EL (cell line): Measurements from ENCODE around the gene TMEM208.

Experiments
- DNase-seq: peaks from one replicate; pipeline ENCODE4 v3.0.0-alpha.2; 2016

Gene TMEM208

GRCh38 chr16:67237396-67238277, 10.7 kb downstream of the TMEM208 start:
- no peak for DNase-seq

DNA sequence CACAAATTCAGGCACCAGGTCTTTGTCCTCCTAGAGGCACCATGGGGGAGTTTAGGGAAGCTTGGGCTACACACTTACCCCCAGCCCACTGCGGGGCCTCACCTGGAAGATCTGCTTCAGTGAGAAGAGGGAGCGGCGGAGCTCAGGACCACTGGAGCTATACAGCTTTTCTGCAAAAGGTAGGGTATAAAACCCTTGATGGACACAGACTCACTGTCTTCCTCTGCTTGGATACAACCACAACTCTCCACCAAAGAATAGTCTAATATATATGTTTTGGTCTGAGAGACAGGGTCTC, 11.3 kb downstream of the TMEM208 start:
- DNase-seq, result no peak

DNA sequence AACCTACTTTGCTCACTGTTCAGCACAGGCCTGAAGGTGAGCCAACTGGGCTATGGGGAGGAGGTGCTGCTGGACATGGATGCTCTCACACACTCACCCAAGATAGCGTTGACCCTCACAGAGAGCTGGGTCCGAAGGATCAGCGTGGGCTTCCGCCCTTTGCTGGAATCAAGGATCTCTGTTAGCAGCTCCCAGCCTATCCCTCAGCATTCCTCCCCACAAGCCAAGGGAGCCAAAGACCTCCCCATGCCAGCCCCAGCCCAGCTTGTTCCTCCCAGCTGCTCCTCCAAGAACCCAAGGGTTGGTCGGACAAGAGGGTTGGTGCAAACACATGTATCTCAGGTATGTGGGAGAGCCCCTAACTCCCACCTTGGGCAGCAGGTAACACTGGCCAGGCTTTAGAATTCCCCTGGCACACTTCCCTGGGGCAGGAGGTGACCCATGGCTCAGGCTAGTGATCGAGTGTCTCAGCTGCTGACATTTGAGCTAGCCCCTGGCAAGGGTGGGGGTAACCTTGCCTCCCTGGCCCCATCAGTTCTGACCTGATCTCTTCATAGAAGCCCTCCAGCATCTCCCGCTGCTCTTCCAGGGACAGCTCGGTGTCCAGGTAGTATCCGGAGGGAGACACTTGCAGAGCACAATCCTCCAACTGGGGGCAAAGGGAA, 12.0 kb downstream of the TMEM208 start:
- DNase-seq, result no peak

GRCh38 chr16:67240506-67240905, 13.6 kb downstream of the TMEM208 start:
- DNase-seq, result peak; percentile 31

- peak; percentile 97 for DNase-seq
These were observed 14.3 kb downstream of the TMEM208 start for GRCh38 chr16:67241008-67241900.

DNA sequence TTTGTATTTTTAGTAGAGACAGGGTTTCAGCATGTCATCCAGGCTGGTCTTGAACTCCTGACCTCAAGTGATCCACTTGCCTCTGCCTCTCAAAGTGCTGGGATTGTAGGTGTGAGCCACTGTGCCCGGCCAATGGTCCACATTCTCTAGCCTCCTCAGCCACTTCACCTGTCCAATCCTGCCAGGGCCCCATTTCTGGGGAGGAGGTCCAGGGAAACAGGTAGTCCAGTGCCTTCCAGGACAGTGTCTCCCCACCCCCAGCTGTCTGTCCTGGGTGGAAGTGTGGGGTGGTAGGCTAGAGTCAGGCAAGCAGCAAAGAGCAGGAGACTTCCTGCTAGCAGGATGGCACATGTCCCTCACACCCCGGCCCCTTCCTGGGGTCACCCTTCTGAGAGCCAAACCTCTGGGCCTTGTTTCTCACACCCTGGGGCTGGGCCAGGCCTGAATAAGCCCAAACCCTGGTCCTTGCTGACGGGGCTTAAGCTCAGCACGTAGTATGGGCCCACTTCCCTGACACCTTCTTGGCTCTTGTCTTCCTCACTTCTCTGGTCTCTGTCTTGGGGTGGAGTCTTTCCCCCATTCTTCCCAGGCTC, 15.3 kb downstream of the TMEM208 start:
- DNase-seq, result no peak

DNA sequence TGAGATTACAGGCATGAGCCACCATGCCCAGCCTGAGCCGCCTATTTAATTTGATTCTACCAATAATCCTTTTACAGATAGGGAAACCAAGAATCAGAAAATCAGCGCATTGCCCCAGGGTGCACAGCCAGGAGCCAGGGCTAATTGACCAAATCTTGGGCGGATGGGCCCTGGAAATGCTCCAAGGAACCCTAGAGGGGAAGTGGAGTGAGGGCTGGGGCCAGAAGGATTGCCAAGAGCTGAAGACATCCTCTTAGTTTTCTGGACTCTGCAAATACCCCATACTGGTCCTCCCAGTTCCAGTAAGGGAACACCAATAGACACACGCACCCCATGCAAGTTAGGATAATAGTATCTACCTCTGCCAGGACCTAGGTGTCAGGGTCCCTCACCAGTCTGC, 16.6 kb downstream of the TMEM208 start:
- no peak for DNase-seq

GRCh38 chr16:67244387-67245185, 17.7 kb downstream of the TMEM208 start:
- DNase-seq, result peak; percentile 98

DNA sequence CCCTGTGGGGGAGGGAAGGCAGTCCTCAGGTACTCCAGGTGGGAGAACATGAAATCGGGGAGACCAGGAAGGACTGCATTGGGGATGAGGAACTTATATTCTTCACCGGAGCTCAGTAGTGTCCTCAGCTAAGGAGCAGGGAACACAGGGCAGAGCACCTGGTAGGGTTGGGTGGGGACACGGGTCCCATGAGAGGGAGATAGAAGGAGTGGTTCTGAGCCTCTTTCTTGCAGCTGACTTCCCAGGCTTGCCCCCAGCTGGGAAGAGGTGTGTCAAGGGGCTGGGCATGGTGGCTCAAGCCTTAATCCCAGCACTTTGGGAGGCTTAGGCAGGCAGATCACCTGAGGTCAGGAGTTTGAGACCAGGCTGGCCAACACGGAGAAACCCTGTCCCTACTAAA, 18.3 kb downstream of the TMEM208 start:
- DNase-seq, result no peak

DNA sequence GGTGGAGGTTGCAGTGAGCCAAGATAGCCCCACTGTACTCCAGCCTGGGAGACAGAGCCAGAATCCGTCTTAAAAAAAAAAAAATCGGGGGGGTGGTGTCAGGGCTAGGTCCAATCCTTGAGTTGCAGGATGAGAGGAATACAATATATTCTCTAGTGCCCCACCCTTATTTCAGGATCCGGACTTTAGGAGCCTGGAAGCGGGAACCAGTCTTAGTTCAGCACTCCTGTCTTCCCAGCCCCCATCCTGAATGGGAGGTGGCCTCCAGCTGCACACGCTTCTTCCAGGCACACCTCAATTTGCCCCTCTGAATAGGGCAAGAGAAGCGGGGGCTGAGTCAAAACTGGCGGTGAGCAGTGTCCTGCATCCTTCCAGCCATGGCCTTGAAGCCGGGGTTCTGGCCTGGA, 18.7 kb downstream of the TMEM208 start:
- DNase-seq, result no peak

DNA sequence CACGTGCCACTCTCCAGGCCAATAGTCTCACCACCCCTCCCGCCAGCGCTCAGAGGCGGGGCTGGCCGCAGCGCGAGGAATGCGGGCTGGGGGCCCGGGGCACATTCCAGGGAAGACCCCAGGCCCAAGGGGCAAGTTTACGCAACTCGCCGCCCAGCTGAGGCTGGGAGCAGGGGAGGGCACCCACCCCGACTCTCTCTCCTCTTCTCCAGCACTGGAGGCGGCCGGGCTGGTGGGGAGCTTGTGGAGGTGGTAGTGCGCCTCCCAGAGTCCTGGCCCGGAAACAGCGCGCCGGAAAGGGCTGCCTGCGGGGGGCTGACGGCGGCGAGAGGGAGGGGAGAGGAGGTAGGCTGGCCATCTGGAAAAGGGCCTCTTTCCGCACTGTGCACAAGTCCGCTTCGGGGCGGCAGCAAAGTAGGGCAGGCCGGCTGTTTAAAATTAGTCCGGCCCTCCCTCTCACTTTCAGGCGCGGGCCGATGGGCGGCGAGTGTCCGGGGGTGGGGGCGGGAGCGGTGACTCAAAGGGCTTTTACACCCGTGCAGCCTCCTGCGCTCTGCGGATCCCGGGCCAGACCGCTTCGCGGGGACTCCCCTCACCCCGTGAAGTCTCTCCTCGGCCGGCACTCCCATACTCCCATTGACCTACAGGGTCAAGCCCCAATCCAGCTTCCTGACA, 19.3 kb downstream of the TMEM208 start:
- peak; percentile 91 for DNase-seq

DNA sequence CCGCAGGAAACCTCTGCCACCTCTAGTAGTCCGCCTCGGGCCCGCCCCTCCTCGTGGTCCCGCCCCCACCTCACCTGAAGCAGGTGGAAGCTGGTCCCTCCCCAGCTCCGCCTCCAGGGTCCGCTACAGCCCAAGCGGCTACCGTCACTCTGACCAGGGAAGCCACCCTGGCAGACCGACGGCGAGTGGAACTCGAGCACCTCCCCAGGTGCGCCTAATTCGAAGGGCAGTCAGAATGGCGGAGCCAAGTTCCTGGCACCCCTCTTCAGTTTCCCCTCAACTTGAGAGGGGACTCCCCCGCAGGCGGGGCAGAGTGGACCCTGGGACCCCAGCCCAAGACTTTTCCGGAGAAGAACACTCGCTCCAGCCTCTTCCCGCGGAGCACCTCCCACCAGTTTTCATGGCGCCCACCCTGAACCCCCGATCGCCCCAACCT, 19.8 kb downstream of the TMEM208 start:
- DNase-seq, result no peak

DNA sequence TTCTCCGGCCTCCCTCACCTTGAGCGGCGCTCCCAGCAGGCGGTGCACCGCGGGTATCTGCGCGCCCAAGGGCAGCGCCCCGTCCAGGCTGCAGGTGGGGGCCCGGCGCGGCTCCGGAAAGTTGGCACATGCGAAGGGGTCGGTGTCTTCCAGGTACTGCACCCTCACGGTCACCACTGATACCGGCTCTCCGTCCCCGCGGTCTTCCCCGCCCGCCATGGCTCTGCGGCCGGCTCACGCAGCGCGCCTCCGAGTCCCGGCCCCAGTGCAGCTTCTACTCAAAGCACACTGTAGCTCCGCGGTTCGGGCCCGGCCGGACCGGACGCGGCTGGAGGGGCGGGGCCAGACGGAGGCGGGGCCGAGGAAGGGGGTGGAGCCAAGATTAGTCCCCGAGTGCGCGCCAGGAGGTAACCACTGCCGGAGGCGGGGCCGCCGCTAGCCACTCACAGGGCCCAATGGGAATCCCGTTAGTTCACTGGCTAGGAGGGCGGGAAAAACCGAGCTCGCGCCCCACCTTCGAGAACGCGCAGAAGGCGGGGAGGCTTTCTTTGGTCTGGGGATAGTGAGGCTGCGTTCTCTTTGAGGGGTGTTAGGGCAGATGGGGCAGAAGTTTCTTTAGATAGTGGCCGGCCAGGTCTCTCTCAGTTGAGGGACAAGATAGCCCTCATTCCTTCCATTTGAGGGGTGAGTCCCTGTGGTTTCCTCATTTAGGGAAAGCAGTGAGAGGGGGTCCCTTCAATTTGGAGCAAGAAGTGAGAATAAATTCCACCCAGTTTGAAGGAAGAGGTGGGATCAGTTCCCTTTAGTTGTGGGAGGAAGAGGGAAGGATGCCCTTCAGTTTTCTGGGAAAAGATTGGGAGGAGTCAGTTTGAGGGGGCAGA, 20.5 kb downstream of the TMEM208 start, which contains the start of gene FHOD1:
TSS of gene FHOD1 (minus strand) at position 290 of the 881 bp plus-strand sequence. CDS start at position 219, 71 bp downstream.
- peak; percentile 97 for DNase-seq

- DNase-seq, result peak; percentile 44
These were observed 21.1 kb downstream of the TMEM208 start for GRCh38 chr16:67248073-67248400.

- DNase-seq, result peak; percentile 39
These were observed 21.7 kb downstream of the TMEM208 start, which contains the start of gene SLC9A5 for GRCh38 chr16:67248401-67249177. SLC9A5 (plus strand) TSS chr16:67248979; CDS start chr16:67249015, 36 bp downstream.

- peak; percentile 30 for DNase-seq
These were observed 22.5 kb downstream of the TMEM208 start for GRCh38 chr16:67249178-67250044.

DNA sequence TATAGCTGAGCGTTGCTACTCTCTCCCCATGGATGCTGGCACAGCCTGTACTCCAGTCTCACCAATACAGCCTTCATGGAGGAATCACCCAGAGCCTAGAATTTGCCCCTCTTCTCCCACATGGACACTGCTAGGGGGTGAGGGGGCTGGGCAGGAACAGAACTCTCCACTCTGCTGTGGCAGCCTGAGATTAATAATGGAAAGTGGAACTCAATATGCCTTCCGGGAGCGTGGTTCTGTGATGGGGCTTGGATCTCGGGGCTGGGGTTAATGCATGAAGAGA, 23.1 kb downstream of the TMEM208 start:
- no peak for DNase-seq

GRCh38 chr16:67252609-67253497, 25.9 kb downstream of the TMEM208 start:
- DNase-seq, result no peak
